ENCODE data around the gene HEYL. TPM values are rescaled to one million over a fixed set of nuclear protein-coding genes. Genes with fewer than 3 reads are reported as not detected.

HEYL gene
- polyA plus RNA-seq, 2 donors = 0.37 to 0.45 TPM

GRCh38 chr1:39671433-39671792 is 32.0 kb upstream of the HEYL start:
- Histone ChIP-seq H3K27me3 (ENCODE audit: control insufficient read depth in 1 of 2, insufficient read depth in 2 of 2, low read length in 2 of 2) (peaks cover 0 to 4% of the 10 kb centered on the region in 2 donors), H3K36me3 (ENCODE audit: control insufficient read depth in 2 of 2, insufficient read depth in 2 of 2, low read length in 1 of 2) (no peaks in the 10 kb centered on the region), H3K9me3 (ENCODE audit: control insufficient read depth in 2 of 2, insufficient read depth in 1 of 2, low read depth in 1 of 2, low read length in 1 of 2) (peaks cover 0 to 3% of the 10 kb centered on the region in 2 donors), H3K27ac (ENCODE audit: low read depth in 2 of 2, low read length in 1 of 2) (no peak overlapping the region), H3K4me1 (ENCODE audit: control insufficient read depth in 2 of 2, insufficient read depth in 2 of 2, low read length in 1 of 2) (peaks cover 3 to 5% of the 10 kb centered on the region in 2 donors), H3K4me3 (ENCODE audit: low read depth in 1 of 2, low read length in 2 of 2) (peak overlapping the region; percentile 10 to 42)
- 3% methylated on average over 26 of the region's 26 CpGs for WGBS, 2 donors

- peaks cover 0 to 4% of the 10 kb centered on the region in 2 donors for H3K27me3 ChIP-seq (ENCODE audit: control insufficient read depth in 1 of 2, insufficient read depth in 2 of 2, low read length in 2 of 2)
Measured at GRCh38 chr1:39670689-39671088, 31.2 kb upstream of the HEYL start.

DNA sequence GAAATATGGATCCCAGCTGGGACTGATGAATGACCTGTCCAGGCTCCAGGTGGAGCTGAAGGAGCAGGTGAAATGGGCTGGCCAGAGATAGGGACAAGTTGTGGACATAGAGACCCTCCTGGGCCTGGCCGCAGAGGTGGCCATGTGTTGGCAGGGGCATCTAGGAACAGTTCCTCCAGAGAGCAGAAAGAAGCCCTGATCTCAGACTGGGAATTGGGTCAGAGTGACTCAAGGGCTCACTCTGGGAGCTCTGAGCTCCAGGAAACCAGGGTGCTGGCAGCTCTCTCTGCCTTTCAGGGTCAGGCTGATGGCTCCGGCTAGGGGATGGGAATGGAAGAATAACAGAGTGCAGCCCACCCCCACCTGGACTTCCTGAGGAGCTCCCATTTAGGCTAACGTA is 29.5 kb upstream of the HEYL start:
- H3K4me3 ChIP-seq (ENCODE audit: low read depth in 1 of 2, low read length in 2 of 2) = no peak overlapping the region
- no peaks in the 10 kb centered on the region for H3K36me3 ChIP-seq (ENCODE audit: control insufficient read depth in 2 of 2, insufficient read depth in 2 of 2, low read length in 1 of 2)
- peaks cover 0 to 4% of the 10 kb centered on the region in 2 donors for H3K27me3 ChIP-seq (ENCODE audit: control insufficient read depth in 1 of 2, insufficient read depth in 2 of 2, low read length in 2 of 2)
- WGBS, 2 donors = 92% methylated on average over 3 of the region's 3 CpGs
- H3K4me1 ChIP-seq (ENCODE audit: control insufficient read depth in 2 of 2, insufficient read depth in 2 of 2, low read length in 1 of 2) = peaks cover 3 to 5% of the 10 kb centered on the region in 2 donors
- peaks cover 0 to 3% of the 10 kb centered on the region in 2 donors for H3K9me3 ChIP-seq (ENCODE audit: control insufficient read depth in 2 of 2, insufficient read depth in 1 of 2, low read depth in 1 of 2, low read length in 1 of 2)
- H3K27ac ChIP-seq (ENCODE audit: low read depth in 2 of 2, low read length in 1 of 2) = no peak overlapping the region

More at GRCh38 chr1:39670689-39671088, 31.2 kb upstream of the HEYL start:
- Histone ChIP-seq H3K9me3 (ENCODE audit: control insufficient read depth in 2 of 2, insufficient read depth in 1 of 2, low read depth in 1 of 2, low read length in 1 of 2) (peaks cover 0 to 3% of the 10 kb centered on the region in 2 donors), H3K36me3 (ENCODE audit: control insufficient read depth in 2 of 2, insufficient read depth in 2 of 2, low read length in 1 of 2) (no peaks in the 10 kb centered on the region), H3K4me1 (ENCODE audit: control insufficient read depth in 2 of 2, insufficient read depth in 2 of 2, low read length in 1 of 2) (peaks cover 3 to 5% of the 10 kb centered on the region in 2 donors), H3K27ac (ENCODE audit: low read depth in 2 of 2, low read length in 1 of 2) (no peak overlapping the region), H3K4me3 (ENCODE audit: low read depth in 1 of 2, low read length in 2 of 2) (no peak overlapping the region)
- WGBS, 2 donors = 44 to 60% methylated on average over 1 of the region's 1 CpG

DNA sequence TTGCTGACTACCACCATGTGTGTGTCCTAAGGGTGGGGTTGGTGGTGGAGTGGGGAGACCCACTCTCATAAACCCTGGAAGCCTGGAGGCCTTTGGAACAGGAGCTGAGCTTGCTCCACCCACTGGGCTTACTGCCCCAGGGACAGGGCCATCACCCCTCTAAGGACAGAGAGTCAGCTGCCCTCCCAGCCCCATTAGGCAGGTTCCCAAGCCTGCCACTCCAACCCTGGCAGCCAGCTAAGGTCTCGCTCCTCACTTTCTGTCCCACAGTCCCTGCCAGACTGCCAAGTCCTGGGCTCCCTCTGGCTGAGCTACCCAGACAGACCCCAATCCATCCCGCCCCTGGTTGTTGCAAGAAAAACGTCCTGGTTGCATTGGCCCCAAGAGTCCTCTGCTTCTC is 28.7 kb upstream of the HEYL start:
- 80 to 82% methylated on average over 3 of the region's 3 CpGs for WGBS, 2 donors
- peaks cover 3 to 5% of the 10 kb centered on the region in 2 donors for H3K4me1 ChIP-seq (ENCODE audit: control insufficient read depth in 2 of 2, insufficient read depth in 2 of 2, low read length in 1 of 2)

DNA sequence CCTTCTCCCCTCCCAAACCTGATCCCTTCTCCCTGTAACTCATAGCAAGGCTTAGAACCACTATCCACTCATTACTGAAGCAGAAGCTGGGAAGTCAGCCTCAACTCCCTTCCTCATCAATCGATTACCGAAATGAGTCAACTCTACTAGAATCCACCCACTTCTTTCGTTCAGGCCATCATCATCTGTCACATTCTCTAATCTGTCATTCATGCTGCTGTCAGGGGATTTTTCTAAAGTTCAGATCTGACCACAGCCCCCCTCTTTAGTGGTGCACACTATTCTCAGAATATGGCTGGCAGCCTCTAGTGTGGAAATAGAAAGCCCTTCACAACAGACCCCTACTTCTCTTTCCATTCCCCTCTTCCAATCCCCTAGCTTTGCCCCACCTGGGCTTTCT is 27.3 kb upstream of the HEYL start:
- 79 to 87% methylated on average over 3 of the region's 3 CpGs for whole genome bisulfite sequencing, 2 donors

More for the DNA sequence above, 28.7 kb upstream of the HEYL start:
- peaks cover 0 to 4% of the 10 kb centered on the region in 2 donors for H3K27me3 ChIP-seq (ENCODE audit: control insufficient read depth in 1 of 2, insufficient read depth in 2 of 2, low read length in 2 of 2)
- no peaks in the 10 kb centered on the region for H3K36me3 ChIP-seq (ENCODE audit: control insufficient read depth in 2 of 2, insufficient read depth in 2 of 2, low read length in 1 of 2)
- H3K9me3 ChIP-seq (ENCODE audit: control insufficient read depth in 2 of 2, insufficient read depth in 1 of 2, low read depth in 1 of 2, low read length in 1 of 2) = peaks cover 0 to 3% of the 10 kb centered on the region in 2 donors
- H3K4me3 ChIP-seq (ENCODE audit: low read depth in 1 of 2, low read length in 2 of 2) = no peak overlapping the region
- H3K27ac ChIP-seq (ENCODE audit: low read depth in 2 of 2, low read length in 1 of 2) = no peak overlapping the region

GRCh38 chr1:39663559-39663958 is 24.1 kb upstream of the HEYL start:
- WGBS, 2 donors = 86 to 89% methylated on average over 8 of the region's 8 CpGs
- H3K4me1 ChIP-seq (ENCODE audit: control insufficient read depth in 2 of 2, insufficient read depth in 2 of 2, low read length in 1 of 2) = no peaks in the 10 kb centered on the region
- no peaks in the 10 kb centered on the region for H3K9me3 ChIP-seq (ENCODE audit: control insufficient read depth in 2 of 2, insufficient read depth in 1 of 2, low read depth in 1 of 2, low read length in 1 of 2)
- no peak overlapping the region for H3K4me3 ChIP-seq (ENCODE audit: low read depth in 1 of 2, low read length in 2 of 2)
- peaks cover 0 to 4% of the 10 kb centered on the region in 2 donors for H3K27me3 ChIP-seq (ENCODE audit: control insufficient read depth in 1 of 2, insufficient read depth in 2 of 2, low read length in 2 of 2)
- H3K36me3 ChIP-seq (ENCODE audit: control insufficient read depth in 2 of 2, insufficient read depth in 2 of 2, low read length in 1 of 2) = no peaks in the 10 kb centered on the region
- H3K27ac ChIP-seq (ENCODE audit: low read depth in 2 of 2, low read length in 1 of 2) = no peak overlapping the region

More for the DNA sequence above, 27.3 kb upstream of the HEYL start:
- H3K36me3 ChIP-seq (ENCODE audit: control insufficient read depth in 2 of 2, insufficient read depth in 2 of 2, low read length in 1 of 2) = no peaks in the 10 kb centered on the region
- peaks cover 0 to under 1% of the 10 kb centered on the region in 2 donors for H3K9me3 ChIP-seq (ENCODE audit: control insufficient read depth in 2 of 2, insufficient read depth in 1 of 2, low read depth in 1 of 2, low read length in 1 of 2)
- no peak overlapping the region for H3K4me3 ChIP-seq (ENCODE audit: low read depth in 1 of 2, low read length in 2 of 2)
- H3K27me3 ChIP-seq (ENCODE audit: control insufficient read depth in 1 of 2, insufficient read depth in 2 of 2, low read length in 2 of 2) = peaks cover 0 to 4% of the 10 kb centered on the region in 2 donors
- H3K4me1 ChIP-seq (ENCODE audit: control insufficient read depth in 2 of 2, insufficient read depth in 2 of 2, low read length in 1 of 2) = peaks cover 3 to 5% of the 10 kb centered on the region in 2 donors
- no peak overlapping the region for H3K27ac ChIP-seq (ENCODE audit: low read depth in 2 of 2, low read length in 1 of 2)

DNA sequence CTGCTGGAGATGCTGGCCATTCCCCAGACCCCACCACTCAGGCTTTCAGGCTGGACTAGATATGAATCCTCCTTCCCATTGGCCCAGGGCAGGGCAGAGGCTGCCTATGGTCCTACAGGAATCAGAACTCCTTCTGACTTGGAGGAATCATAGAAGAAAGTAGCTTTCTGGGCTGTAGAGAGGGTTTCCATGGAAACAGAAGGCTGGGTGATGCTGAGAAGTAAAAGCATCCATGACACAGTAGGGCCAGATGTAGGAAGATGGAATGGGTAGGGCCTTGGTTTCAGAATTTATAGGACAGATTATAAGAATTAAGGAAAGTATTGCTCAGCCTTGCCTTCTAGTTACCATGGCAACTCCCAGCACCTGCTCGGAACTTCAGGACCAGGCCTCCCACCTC is 23.4 kb upstream of the HEYL start:
- 86 to 92% methylated on average over 1 of the region's 1 CpG for WGBS, 2 donors
- Histone ChIP-seq H3K27ac (ENCODE audit: low read depth in 2 of 2, low read length in 1 of 2) (no peak overlapping the region), H3K4me1 (ENCODE audit: control insufficient read depth in 2 of 2, insufficient read depth in 2 of 2, low read length in 1 of 2) (no peaks in the 10 kb centered on the region), H3K36me3 (ENCODE audit: control insufficient read depth in 2 of 2, insufficient read depth in 2 of 2, low read length in 1 of 2) (no peaks in the 10 kb centered on the region), H3K27me3 (ENCODE audit: control insufficient read depth in 1 of 2, insufficient read depth in 2 of 2, low read length in 2 of 2) (no peaks in the 10 kb centered on the region), H3K9me3 (ENCODE audit: control insufficient read depth in 2 of 2, insufficient read depth in 1 of 2, low read depth in 1 of 2, low read length in 1 of 2) (no peaks in the 10 kb centered on the region), H3K4me3 (ENCODE audit: low read depth in 1 of 2, low read length in 2 of 2) (no peak overlapping the region)

GRCh38 chr1:39659538-39659937 is 20.1 kb upstream of the HEYL start:
- H3K36me3 ChIP-seq (ENCODE audit: control insufficient read depth in 2 of 2, insufficient read depth in 2 of 2, low read length in 1 of 2) = no peaks in the 10 kb centered on the region
- WGBS, 2 donors = 89 to 91% methylated on average over 5 of the region's 5 CpGs
- no peaks in the 10 kb centered on the region for H3K4me1 ChIP-seq (ENCODE audit: control insufficient read depth in 2 of 2, insufficient read depth in 2 of 2, low read length in 1 of 2)
- H3K4me3 ChIP-seq (ENCODE audit: low read depth in 1 of 2, low read length in 2 of 2) = no peak overlapping the region
- H3K27me3 ChIP-seq (ENCODE audit: control insufficient read depth in 1 of 2, insufficient read depth in 2 of 2, low read length in 2 of 2) = no peaks in the 10 kb centered on the region
- no peaks in the 10 kb centered on the region for H3K9me3 ChIP-seq (ENCODE audit: control insufficient read depth in 2 of 2, insufficient read depth in 1 of 2, low read depth in 1 of 2, low read length in 1 of 2)
- H3K27ac ChIP-seq (ENCODE audit: low read depth in 2 of 2, low read length in 1 of 2) = no peak overlapping the region

- WGBS, 2 donors = 93 to 94% methylated on average over 12 of the region's 12 CpGs
- no peaks in the 10 kb centered on the region for H3K9me3 ChIP-seq (ENCODE audit: control insufficient read depth in 2 of 2, insufficient read depth in 1 of 2, low read depth in 1 of 2, low read length in 1 of 2)
Measured at GRCh38 chr1:39659110-39659509, 19.7 kb upstream of the HEYL start.

GRCh38 chr1:39657923-39658485 is 18.6 kb upstream of the HEYL start:
- WGBS, 2 donors = 26 to 30% methylated on average over 6 of the region's 6 CpGs
- H3K4me3 ChIP-seq (ENCODE audit: low read depth in 1 of 2, low read length in 2 of 2) = no peak overlapping the region
- H3K9me3 ChIP-seq (ENCODE audit: control insufficient read depth in 2 of 2, insufficient read depth in 1 of 2, low read depth in 1 of 2, low read length in 1 of 2) = no peaks in the 10 kb centered on the region
- no peaks in the 10 kb centered on the region for H3K27me3 ChIP-seq (ENCODE audit: control insufficient read depth in 1 of 2, insufficient read depth in 2 of 2, low read length in 2 of 2)
- H3K4me1 ChIP-seq (ENCODE audit: control insufficient read depth in 2 of 2, insufficient read depth in 2 of 2, low read length in 1 of 2) = no peaks in the 10 kb centered on the region
- H3K36me3 ChIP-seq (ENCODE audit: control insufficient read depth in 2 of 2, insufficient read depth in 2 of 2, low read length in 1 of 2) = no peaks in the 10 kb centered on the region
- no peak overlapping the region for H3K27ac ChIP-seq (ENCODE audit: low read depth in 2 of 2, low read length in 1 of 2)

More at GRCh38 chr1:39659110-39659509, 19.7 kb upstream of the HEYL start:
- Histone ChIP-seq H3K4me3 (ENCODE audit: low read depth in 1 of 2, low read length in 2 of 2) (no peak overlapping the region), H3K27ac (ENCODE audit: low read depth in 2 of 2, low read length in 1 of 2) (no peak overlapping the region), H3K27me3 (ENCODE audit: control insufficient read depth in 1 of 2, insufficient read depth in 2 of 2, low read length in 2 of 2) (no peaks in the 10 kb centered on the region), H3K4me1 (ENCODE audit: control insufficient read depth in 2 of 2, insufficient read depth in 2 of 2, low read length in 1 of 2) (no peaks in the 10 kb centered on the region), H3K36me3 (ENCODE audit: control insufficient read depth in 2 of 2, insufficient read depth in 2 of 2, low read length in 1 of 2) (no peaks in the 10 kb centered on the region)

All from esophagus (tissue), 2 donors.